22Rv1 (cell line): ENCODE results near the gene CLSTN3.
"Not testable (repeated sequence)": the region's sequence is repeated elsewhere in the genome, so short reads cannot be mapped to it uniquely, and the experiment has no call there.

Experiments
- H3K27ac ChIP-seq: fragments of 450-650 bp; 2 replicates; pipeline ENCODE4 v1.5.1; 2017
- CTCF ChIP-seq: fragments of 450-650 bp; IDR thresholded peaks from 2 replicates; pipeline ENCODE4 v1.5.1; 2017; ENCODE audit warnings: mild to moderate bottlenecking
- ZFX ChIP-seq: fragments of 450-650 bp; IDR thresholded peaks from 2 replicates; pipeline ENCODE4 v1.6.1; 2017; ENCODE audit warnings: antibody characterized with exemption, borderline replicate concordance

Gene CLSTN3

DNA sequence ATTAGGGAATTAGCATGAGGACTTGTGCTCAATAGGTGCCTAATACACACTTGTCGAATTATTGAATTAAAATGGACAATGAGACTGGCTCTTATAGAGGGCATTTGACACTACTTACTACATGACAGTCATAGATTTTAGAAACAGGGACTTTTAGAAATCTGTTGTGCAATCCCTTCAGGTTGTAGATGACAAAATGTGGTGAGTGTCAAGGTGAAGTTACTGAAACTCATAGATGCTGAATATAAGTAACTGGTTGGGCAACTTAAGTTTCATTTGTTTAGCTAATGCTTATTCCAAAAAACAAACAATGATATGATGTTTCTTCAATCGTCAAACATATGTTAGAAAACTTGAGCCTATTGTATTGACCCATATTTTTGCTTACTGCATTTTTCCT lies 46.4 kb downstream of the CLSTN3 start:
- no peak for TF ChIP-seq ZFX
- no peak for TF ChIP-seq CTCF
- H3K27ac ChIP-seq = no peak overlapping the region

GRCh38 chr12:7178481-7178880 lies 48.3 kb downstream of the CLSTN3 start:
- TF ChIP-seq CTCF (no peak), ZFX (no peak)
- no peak overlapping the region for H3K27ac ChIP-seq

GRCh38 chr12:7180685-7181084 lies 50.5 kb downstream of the CLSTN3 start:
- no peak overlapping the region for H3K27ac ChIP-seq
- TF ChIP-seq CTCF (no peak), ZFX (no peak)

DNA sequence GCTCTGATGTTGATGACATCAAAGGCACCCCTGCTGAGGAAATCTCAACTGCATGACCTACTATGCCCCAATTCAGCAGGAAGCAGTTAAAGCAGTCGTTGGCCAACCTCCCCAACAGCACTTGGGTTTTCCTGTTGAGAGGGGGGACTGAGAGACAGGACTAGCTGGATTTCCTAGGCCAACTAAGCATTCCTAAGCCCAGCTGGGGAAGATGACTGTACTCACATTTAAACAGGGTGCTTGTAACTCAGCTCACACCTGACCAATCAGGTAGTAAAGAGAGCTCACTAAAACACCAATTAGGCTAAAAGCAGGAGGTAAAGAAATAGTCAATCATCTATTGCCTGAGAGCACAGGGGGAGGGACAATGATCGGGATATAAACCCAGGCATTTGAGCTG lies 55.9 kb downstream of the CLSTN3 start:
- not testable (repeated sequence) for H3K27ac ChIP-seq

DNA sequence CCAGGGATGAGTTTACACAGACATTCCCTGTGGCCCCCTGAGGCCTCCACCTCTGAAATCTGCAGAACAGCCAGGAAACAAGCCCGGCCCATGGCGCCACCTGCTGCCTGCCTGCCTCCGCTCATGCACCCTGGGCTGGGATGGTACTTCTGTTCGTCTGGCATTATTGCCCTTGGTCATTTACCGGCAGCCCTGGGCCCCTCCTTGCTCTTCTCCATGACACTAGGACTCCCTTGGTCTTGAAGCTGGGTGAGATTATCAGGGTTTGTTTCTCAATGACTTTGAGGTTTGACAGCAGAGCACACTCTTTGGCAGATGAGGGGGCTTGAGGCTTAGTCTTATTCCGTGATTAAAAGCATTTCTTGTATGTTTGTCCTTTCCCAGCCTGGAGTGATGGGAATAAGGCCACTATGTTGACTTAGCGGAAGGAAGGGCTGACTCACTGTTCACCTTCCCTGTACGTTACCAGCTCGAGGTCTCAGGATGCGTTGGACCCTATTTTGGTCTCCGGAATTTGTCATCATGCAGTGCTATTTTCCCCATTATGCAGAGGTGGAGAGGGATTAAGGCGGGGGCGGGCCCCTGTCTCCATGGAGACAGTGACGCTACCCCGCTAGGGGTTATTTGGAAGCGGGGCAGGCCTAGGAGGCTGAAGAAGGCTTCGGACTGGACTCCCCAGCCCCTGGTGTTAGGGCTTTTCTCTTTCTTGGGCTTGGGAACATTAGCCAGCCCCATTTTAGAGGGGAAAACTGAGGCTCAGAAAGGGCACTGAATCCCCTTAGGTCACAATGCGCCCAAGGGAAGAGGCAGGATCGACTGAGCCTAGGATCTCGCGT lies 58.6 kb downstream of the CLSTN3 start:
- H3K27ac ChIP-seq = peak overlapping the region; percentile 47
- peak; percentile 78 for TF ChIP-seq CTCF
- no peak for TF ChIP-seq ZFX

DNA sequence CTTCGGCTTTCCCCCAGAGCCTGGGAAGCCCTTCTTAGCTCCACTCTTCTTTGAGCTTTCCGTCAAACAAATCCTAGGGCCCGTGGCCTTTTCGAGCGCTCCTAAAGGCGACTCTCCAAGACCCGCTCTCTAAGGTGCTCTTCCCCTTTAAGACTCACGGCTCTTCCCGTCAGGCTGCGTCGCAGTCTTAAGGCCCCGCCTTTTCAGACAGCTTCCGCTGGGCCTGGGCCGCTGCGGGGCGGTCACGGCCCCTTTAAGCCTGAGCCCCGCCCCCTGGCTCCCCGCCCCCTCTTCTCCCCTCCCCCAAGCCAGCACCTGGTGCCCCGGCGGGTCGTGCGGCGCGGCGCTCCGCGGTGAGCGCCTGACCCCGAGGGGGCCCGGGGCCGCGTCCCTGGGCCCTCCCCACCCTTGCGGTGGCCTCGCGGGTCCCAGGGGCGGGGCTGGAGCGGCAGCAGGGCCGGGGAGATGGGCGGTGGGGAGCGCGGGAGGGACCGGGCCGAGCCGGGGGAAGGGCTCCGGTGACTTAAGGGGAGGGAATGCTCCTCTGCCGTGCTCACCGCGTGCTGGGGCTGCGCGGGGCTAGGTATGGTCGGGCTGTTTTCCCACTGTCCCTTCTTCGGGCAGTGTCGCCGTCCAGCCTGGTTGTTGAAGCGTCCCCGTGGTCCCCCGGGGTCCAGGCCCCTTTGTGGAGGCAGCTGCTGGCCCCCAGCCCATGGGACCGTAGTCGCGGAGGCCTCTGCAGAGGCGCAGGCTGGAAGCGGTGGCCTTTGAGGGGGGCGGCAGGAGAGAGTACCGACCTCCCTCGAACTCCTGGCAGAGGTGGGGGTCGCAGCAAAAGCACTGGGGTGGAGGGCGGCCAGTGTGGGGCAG lies 59.5 kb downstream of the CLSTN3 start, which contains the start of gene PEX5:
PEX5 (plus strand) TSS at position 289 of the 870 bp plus-strand sequence. CDS start 692 bp downstream, outside the sequence.
- peak within 1 kb of the TSS; percentile 47 for H3K27ac ChIP-seq
- TF ChIP-seq ZFX (no peak), CTCF (no peak)

DNA sequence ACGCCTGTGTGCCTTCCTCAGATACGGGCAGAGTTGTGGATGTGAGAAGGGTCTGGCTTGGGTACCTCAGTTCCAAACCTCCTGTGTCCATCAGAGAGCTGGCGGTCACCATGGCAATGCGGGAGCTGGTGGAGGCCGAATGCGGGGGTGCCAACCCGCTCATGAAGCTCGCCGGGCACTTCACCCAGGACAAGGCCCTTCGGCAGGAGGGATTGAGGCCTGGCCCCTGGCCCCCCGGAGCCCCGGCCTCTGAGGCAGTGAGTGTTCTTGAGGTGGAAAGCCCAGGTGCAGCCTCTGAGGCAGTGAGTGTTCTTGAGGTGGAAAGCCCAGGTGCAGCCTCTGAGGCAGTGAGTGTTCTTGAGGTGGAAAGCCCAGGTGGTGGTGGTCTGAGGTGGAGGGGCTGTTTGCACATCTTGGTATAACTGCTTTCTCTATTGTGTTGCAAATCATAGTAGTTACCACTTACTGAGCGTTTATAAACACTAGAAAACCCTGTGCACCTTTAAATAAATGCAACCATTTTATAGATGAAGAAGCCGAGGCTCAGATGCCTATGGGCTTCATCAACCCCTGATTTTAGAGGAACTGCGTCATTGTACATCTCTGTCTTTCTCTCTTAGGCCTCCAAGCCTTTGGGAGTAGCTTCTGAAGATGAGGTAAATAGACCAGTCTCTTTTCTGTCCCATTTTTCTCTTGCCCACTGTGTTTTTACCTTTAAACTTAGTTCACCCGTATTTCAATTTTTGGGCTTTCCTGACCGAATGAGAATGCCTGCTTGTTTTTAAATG lies 60.3 kb downstream of the CLSTN3 start:
- H3K27ac ChIP-seq = peak overlapping the region; percentile 47; the same call in 1 of the 2 replicates
- TF ChIP-seq CTCF = no peak
- no peak for TF ChIP-seq ZFX
